ENCODE results near the gene ZCCHC8. TPM values are rescaled to one million over a fixed set of nuclear protein-coding genes. Genes with fewer than 3 reads are reported as not detected.

Gene ZCCHC8
- total RNA-seq, result 10 to 100 TPM; 41.3 to 45.3 TPM

DNA sequence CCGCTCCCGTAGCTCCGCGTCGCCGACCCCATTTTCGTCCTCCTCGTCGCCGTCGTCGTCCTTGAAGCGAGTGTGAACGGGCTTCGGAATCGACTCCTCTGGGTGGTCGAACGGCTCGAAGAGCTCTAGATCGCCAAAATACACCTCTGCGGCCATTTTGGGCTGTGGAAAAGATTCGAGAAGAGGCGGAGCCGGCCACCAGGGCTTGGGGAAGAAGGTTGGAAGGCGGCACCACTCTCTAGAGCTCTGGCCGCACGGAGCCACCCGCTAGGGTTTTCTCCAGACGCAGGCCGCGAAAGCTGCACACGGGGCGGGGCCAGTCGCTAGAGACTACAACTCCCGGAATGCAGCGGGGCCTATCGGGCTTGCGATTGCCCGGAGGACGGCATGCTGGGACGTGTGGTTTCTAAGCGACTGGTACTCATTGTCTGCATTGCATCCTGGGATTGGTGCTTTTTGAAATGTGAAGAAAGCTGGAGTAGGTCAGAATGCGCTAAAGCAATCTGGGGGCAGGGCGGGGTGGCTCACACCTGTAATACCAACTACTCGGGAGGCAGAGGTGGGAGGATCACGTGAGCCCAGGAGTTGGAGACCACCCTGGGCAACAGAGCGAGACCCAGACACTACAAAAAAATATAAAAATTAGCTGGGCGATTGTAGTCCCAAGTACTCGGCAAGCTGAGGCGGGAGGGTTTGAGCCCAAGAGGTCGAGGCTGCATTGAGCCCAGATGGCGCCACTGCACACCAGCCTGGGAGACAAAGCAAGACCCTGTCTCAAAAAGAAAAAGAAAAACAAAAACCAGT is at the start of gene ZCCHC8:
TSS of gene ZCCHC8 (minus strand) at position 248 of the 804 bp plus-strand sequence. CDS start at position 156, 92 bp downstream.
- Mint-ChIP-seq H3K27ac (peak within 1 kb of the TSS; percentile 99), H3K27me3 (ENCODE audit: low read depth) (no peaks in the 10 kb centered on the region), H3K4me3 (peak within 1 kb of the TSS; percentile 99), H3K36me3 (ENCODE audit: low read depth) (peaks cover 55% of the 10 kb centered on the region), H3K4me1 (ENCODE audit: low read depth) (peaks cover 34% of the 10 kb centered on the region), H3K9me3 (ENCODE audit: insufficient read depth) (no peaks in the 10 kb centered on the region)
- DNase-seq, result peak; percentile 99
- ATAC-seq, result peak; percentile 95
- ChIA-PET POLR2A (interaction anchor here (0.6 to 7.9 kb wide), 20 partner anchors 10 to 732 kb away, joined by 3 to 187 read pairs (median 4); partner anchors contain the start of genes DENR, DIABLO, KNTC1 and MPHOSPH9), CTCF (interaction anchor here (0.8 to 5.2 kb wide), 17 partner anchors 9 to 251 kb away, joined by 3 to 42 read pairs (median 5); partner anchors contain the start of genes DENR, KNTC1 and RSRC2)

DNA sequence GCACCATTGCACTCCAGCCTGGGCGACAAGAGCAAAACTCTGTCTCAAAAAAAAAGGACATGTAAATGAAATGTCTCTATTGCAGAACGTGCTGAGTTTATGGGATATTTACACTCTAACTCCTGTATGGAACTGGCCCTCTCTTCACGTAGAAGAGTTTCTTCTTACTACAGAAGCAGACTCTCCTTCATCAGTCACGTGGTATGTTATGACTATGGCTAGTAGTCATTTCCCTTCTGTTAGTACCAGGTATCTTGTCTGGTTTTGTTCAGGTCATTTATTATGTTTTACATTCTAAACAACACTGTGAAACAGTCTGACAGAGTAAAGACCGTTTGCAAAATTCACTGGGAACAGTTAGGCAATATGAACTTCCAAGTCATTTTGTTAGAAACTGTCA is 46.6 kb upstream of the ZCCHC8 start:
- ChIA-PET POLR2A (no interaction called here), CTCF (no interaction called here)
- H3K36me3 Mint-ChIP-seq (ENCODE audit: low read depth), result peaks cover 52% of the 10 kb centered on the region
- no peak for ATAC-seq
- DNase-seq, result no peak
- H3K27me3 Mint-ChIP-seq (ENCODE audit: low read depth), result no peaks in the 10 kb centered on the region
- no peaks in the 10 kb centered on the region for H3K9me3 Mint-ChIP-seq (ENCODE audit: insufficient read depth)
- no peak overlapping the region for H3K4me3 Mint-ChIP-seq
- no peak overlapping the region for H3K27ac Mint-ChIP-seq
- peaks cover 5% of the 10 kb centered on the region for H3K4me1 Mint-ChIP-seq (ENCODE audit: low read depth)

DNA sequence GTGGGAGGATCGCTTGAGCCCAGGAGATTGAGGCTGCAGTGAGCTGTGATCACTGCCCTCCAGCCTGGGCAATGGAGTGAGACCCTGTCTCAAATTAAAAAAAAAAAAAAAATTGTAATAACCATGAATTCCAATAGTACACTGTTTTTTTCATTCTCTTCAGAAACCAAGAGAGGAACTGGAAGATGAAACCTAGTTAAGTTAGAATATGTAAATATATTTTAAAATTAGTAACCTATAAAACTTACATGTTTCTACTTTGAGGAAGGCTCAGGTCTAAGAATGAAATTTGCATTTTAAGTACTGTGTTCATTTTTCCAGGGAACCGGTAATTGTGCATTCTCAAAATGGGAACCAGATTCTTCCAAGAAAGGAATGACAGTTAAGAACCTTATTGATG is 45.1 kb upstream of the ZCCHC8 start:
- H3K27me3 Mint-ChIP-seq (ENCODE audit: low read depth), result no peaks in the 10 kb centered on the region
- POLR2A ChIA-PET, result no interaction called here
- CTCF ChIA-PET, result no interaction called here

DNA sequence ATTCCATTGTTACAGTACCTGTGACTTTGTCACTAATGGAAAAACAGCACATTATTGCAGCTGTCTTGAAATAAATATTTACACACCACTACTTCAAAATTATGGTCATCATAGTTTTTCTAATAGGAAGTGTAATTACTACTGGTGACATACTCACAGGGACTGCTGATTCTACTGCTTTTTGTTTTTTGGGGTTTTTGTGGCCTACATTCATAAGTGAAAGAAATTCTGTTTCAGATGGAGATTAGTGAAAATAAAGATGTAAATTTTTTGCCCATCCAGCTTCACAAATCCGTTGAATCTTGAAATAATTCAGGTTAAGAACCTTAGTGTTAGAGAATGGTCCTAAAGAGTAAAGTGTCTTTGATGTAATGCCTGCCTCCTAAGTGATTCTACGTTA is 43.8 kb upstream of the ZCCHC8 start:
- Mint-ChIP-seq H3K36me3 (ENCODE audit: low read depth) (peaks cover 37% of the 10 kb centered on the region), H3K4me1 (ENCODE audit: low read depth) (peaks cover 5% of the 10 kb centered on the region), H3K4me3 (no peak overlapping the region), H3K27me3 (ENCODE audit: low read depth) (no peaks in the 10 kb centered on the region), H3K9me3 (ENCODE audit: insufficient read depth) (no peaks in the 10 kb centered on the region), H3K27ac (no peak overlapping the region)
- no peak for ATAC-seq
- ChIA-PET CTCF (no interaction called here), POLR2A (no interaction called here)
- no peak for DNase-seq

More for the DNA sequence above, 45.1 kb upstream of the ZCCHC8 start:
- Mint-ChIP-seq H3K27ac (no peak overlapping the region), H3K9me3 (ENCODE audit: insufficient read depth) (no peaks in the 10 kb centered on the region), H3K36me3 (ENCODE audit: low read depth) (peaks cover 48% of the 10 kb centered on the region), H3K4me3 (no peak overlapping the region), H3K4me1 (ENCODE audit: low read depth) (peaks cover 5% of the 10 kb centered on the region)
- DNase-seq, result no peak
- ATAC-seq, result no peak

DNA sequence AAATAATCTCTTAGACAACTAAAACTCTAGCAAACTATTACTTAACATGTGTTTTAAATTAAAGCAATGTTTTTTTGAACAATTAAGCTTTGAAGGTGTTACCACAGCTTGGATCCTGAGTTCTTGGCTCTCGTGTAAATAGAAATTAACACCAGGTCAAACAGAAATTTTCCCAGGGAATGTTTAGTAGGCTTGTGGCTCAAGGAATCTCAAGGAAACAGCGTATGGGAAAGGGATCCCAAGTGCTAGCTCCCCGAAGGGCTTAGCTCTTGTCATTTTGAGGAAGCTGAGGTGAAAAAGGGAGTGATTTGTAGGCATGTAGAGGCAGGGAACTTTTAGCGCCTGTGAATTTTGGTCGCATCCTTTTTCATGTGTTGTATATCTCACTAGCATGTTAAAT is 37.8 kb upstream of the ZCCHC8 start:
- Mint-ChIP-seq H3K9me3 (ENCODE audit: insufficient read depth) (no peaks in the 10 kb centered on the region), H3K27me3 (ENCODE audit: low read depth) (no peaks in the 10 kb centered on the region), H3K4me1 (ENCODE audit: low read depth) (peaks cover 2% of the 10 kb centered on the region), H3K36me3 (ENCODE audit: low read depth) (peaks cover 41% of the 10 kb centered on the region), H3K4me3 (no peak overlapping the region), H3K27ac (no peak overlapping the region)
- POLR2A ChIA-PET, result interaction anchor here (2.4 kb wide), 1 partner anchor 11 kb away, joined by 9 read pairs; the partner anchor contains the start of genes KNTC1 and RSRC2
- ATAC-seq (no peak), DNase-seq (no peak)
- CTCF ChIA-PET, result interaction anchor here (1.0 to 1.3 kb wide), 2 partner anchors 13 to 19 kb away, joined by 3 read pairs; no protein-coding TSS in a partner anchor

DNA sequence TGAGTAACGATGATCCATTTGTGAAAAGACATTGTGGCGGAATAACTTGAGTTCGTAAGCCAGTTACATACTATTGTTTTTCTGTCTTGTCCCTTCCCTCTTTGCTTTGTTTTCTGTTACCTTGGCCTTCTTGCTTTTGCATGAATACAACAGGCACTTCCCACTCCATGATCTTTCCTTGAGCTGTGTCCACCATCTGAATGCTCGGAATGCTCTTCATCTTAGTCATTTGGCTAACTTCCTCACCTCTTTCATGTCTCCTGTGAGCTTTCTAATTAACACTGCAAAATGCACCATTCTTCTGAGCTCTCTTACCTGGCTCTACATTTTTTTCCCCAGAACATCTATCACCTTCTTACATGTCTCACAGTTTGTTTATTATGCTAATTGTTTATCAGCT is 36.3 kb upstream of the ZCCHC8 start:
- Mint-ChIP-seq H3K9me3 (ENCODE audit: insufficient read depth) (no peaks in the 10 kb centered on the region), H3K27me3 (ENCODE audit: low read depth) (no peaks in the 10 kb centered on the region), H3K4me3 (no peak overlapping the region), H3K4me1 (ENCODE audit: low read depth) (peaks cover 4% of the 10 kb centered on the region), H3K27ac (no peak overlapping the region), H3K36me3 (ENCODE audit: low read depth) (peaks cover 40% of the 10 kb centered on the region)
- ChIA-PET CTCF (interaction anchor here (0.6 to 1.0 kb wide), 2 partner anchors 30 to 32 kb away, joined by 3 read pairs; no protein-coding TSS in a partner anchor), POLR2A (interaction anchor here (1.1 to 1.4 kb wide), 2 partner anchors 9 to 10 kb away, joined by 3 to 8 read pairs; partner anchors contain the start of genes KNTC1 and RSRC2)
- ATAC-seq (no peak), DNase-seq (no peak)

DNA sequence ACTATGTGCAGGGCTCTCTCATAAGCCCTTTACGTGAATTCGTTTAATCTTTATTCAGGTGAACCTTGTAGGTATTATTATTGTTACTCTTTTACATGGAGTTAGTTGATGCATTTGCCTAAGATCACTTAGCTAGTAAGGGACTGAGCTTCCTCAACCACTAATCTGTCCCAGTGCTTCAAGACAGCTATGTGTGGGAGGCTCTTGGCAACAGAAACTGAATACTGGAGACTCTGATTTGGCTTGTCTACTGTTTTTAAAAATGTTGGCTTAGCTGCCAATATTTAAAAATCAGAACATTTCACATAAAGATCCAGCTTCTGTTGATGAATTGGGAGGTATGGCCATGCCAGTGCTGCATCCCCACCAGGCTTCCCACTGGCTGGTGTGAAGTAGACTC is 33.1 kb upstream of the ZCCHC8 start:
- Mint-ChIP-seq H3K4me1 (ENCODE audit: low read depth) (peaks cover 18% of the 10 kb centered on the region), H3K36me3 (ENCODE audit: low read depth) (peaks cover 47% of the 10 kb centered on the region), H3K9me3 (ENCODE audit: insufficient read depth) (no peaks in the 10 kb centered on the region), H3K27me3 (ENCODE audit: low read depth) (no peaks in the 10 kb centered on the region), H3K27ac (no peak overlapping the region), H3K4me3 (no peak overlapping the region)
- ATAC-seq (no peak), DNase-seq (no peak)
- ChIA-PET CTCF (no interaction called here), POLR2A (interaction anchor here (0.8 kb wide), 2 partner anchors 14 to 76 kb away, joined by 3 read pairs; no protein-coding TSS in a partner anchor)

DNA sequence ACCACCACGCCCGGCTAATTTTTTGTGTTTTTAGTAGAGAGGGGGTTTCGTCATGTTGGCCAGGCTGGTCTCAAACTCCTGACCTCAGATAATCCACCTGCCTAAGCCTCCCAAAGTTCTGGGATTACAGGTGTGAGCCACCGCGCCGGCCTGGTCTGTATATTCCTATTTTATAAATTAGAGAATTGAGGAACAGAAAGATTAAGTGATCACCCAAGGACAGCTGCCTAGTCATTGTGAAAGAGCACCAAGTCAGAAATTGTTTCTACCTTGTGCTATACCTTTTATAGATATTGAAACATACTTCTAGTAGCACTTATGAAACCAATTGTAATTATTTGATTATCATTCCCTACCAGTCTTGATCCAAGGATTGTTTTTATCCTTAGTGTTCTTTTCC is 28.3 kb upstream of the ZCCHC8 start:
- ChIA-PET CTCF (no interaction called here), POLR2A (interaction anchor here (0.6 to 7.8 kb wide), 2 partner anchors 13 to 29 kb away, joined by 3 to 187 read pairs; partner anchors contain the start of gene ZCCHC8)
- ATAC-seq (no peak), DNase-seq (no peak)
- Mint-ChIP-seq H3K27ac (no peak overlapping the region), H3K9me3 (ENCODE audit: insufficient read depth) (no peaks in the 10 kb centered on the region), H3K4me3 (peak overlapping the region; percentile 5), H3K4me1 (ENCODE audit: low read depth) (peaks cover 23% of the 10 kb centered on the region), H3K27me3 (ENCODE audit: low read depth) (no peaks in the 10 kb centered on the region), H3K36me3 (ENCODE audit: low read depth) (peaks cover 48% of the 10 kb centered on the region)

DNA sequence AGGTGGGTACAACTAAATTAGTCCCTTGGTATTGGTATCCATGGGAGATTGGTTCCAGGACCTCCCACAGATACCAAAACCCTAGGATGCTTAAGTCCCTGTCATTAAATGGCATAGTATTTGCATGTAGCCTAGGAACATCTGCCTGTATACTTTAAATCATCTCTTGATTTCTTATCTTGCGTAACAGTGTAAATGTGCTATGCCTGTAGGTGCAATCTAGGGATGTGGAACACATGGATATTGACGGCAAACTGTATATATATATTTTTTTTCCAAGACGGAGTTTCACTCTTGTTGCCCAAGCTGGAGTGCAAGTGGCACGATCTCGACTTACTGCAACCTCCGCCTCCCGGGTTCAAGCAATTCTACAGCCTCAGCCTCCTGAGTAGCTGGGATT is 27.9 kb upstream of the ZCCHC8 start:
- Mint-ChIP-seq H3K4me1 (ENCODE audit: low read depth) (peaks cover 27% of the 10 kb centered on the region), H3K9me3 (ENCODE audit: insufficient read depth) (no peaks in the 10 kb centered on the region), H3K27ac (no peak overlapping the region), H3K4me3 (peak overlapping the region; percentile 5), H3K27me3 (ENCODE audit: low read depth) (no peaks in the 10 kb centered on the region), H3K36me3 (ENCODE audit: low read depth) (peaks cover 51% of the 10 kb centered on the region)
- ChIA-PET POLR2A (interaction anchor here (0.6 to 7.8 kb wide), 4 partner anchors 9 to 224 kb away, joined by 3 to 187 read pairs (median 5); partner anchors contain the start of genes DENR and ZCCHC8), CTCF (interaction anchor here (1.7 to 3.2 kb wide), 2 partner anchors 28 to 129 kb away, joined by 6 to 14 read pairs; partner anchors contain the start of gene ZCCHC8)
- DNase-seq (no peak), ATAC-seq (no peak)

DNA sequence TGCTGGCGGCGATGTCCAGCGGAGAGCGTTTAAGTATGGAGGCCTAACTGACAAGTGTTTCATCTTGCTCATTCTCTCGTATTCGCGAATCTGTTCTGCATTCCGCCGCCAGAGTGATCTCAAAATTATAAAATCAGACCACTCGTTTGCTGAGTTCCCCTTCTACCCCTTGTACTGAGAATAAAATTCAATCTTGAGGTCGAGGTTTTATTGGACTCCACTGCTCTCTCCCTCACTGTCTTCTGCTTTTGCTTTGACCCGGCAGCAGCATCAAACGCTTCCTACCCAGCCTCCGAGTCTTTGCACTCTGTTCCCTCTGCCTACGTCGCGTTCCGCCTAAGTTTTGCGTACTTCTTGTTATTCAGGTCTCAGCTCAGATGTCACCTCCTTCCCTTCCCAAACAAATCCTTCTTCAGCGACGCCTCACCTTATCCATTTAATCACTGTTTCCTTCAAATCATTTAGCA is 26.8 kb upstream of the ZCCHC8 start:
- ChIA-PET CTCF (interaction anchor here (1.7 to 3.2 kb wide), 2 partner anchors 27 to 128 kb away, joined by 6 to 14 read pairs; partner anchors contain the start of gene ZCCHC8), POLR2A (interaction anchor here (0.6 to 7.8 kb wide), 21 partner anchors 10 to 1521 kb away, joined by 3 to 187 read pairs (median 7); partner anchors contain the start of genes DENR, DIABLO, MPHOSPH9 and MTRFR)
- Mint-ChIP-seq H3K36me3 (ENCODE audit: low read depth) (peaks cover 53% of the 10 kb centered on the region), H3K4me3 (no peak overlapping the region), H3K9me3 (ENCODE audit: insufficient read depth) (no peaks in the 10 kb centered on the region), H3K27me3 (ENCODE audit: low read depth) (no peaks in the 10 kb centered on the region), H3K4me1 (ENCODE audit: low read depth) (peaks cover 33% of the 10 kb centered on the region), H3K27ac (no peak overlapping the region)
- peak; percentile 54 for DNase-seq
- ATAC-seq, result peak; percentile 5

DNA sequence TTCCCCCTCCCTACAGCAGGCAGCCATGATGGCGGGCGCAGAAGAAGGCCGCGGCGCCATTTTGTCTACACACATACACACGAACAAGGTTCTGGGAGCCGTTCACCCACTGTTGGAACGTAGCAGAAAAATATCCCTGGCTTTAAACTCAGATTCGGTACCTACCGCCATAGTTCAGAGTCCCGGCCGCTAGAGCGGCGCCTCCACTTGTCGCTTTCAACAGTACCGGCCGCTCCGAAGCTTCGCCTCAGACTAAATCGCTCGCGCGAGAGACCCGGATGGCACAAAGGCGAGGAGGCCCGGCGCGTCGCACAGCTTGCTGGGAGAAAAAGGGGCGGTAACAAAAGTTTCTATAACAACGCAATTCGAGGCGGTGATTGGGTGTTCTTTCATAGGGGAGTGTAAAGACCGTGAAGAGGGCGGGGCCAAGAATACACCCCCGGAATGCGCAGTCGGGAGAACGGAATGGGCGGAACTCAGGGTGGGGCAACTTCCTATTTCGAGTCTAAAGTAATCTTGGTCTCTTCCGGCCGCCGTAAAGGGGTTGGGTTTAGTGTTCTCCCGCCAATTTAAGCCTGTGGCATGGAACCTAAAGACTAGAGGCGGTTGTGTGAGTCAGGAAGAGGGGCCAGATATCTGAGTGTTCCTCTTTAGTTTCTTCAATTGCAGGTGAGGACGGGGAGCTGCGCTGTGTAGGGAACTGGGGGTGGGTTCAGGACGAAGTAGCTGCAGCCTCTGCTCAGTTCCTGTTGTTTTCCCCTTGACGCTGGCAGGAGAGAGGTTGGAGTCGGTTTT is 26.1 kb upstream of the ZCCHC8 start, which contains the start of the genes KNTC1 and RSRC2:
TSS of gene KNTC1 (plus strand) at position 567 of the 795 bp plus-strand sequence. CDS start 2,815 bp downstream, outside the sequence.
TSS of gene RSRC2 (minus strand) at position 254 of the 795 bp plus-strand sequence. CDS start at position 171, 83 bp downstream.
- CTCF ChIA-PET, result interaction anchor here (1.2 to 3.2 kb wide), 6 partner anchors 10 to 127 kb away, joined by 3 to 14 read pairs (median 5); partner anchors contain the start of gene ZCCHC8
- Mint-ChIP-seq H3K9me3 (ENCODE audit: insufficient read depth) (no peaks in the 10 kb centered on the region), H3K36me3 (ENCODE audit: low read depth) (peaks cover 57% of the 10 kb centered on the region)

More for the DNA sequence above, 26.1 kb upstream of the ZCCHC8 start, which contains the start of the genes KNTC1 and RSRC2:
- H3K27ac Mint-ChIP-seq, result no peak within 1 kb of the TSS
- peak; percentile 100 for DNase-seq
- ATAC-seq, result peak; percentile 94
- peaks cover 39% of the 10 kb centered on the region for H3K4me1 Mint-ChIP-seq (ENCODE audit: low read depth)
- no peak within 1 kb of the TSS for H3K4me3 Mint-ChIP-seq
- H3K27me3 Mint-ChIP-seq (ENCODE audit: low read depth), result no peaks in the 10 kb centered on the region
- POLR2A ChIA-PET, result interaction anchor here (0.5 to 7.8 kb wide), 26 partner anchors 10 to 1075 kb away, joined by 3 to 187 read pairs (median 4); partner anchors contain the start of genes DDX55, DENR, DIABLO and MPHOSPH9

All from activated CD8-positive, alpha-beta T cell treated with anti-CD3 and anti-CD28 coated beads, Interleukin-2, amount 10 ng/mL, durations not matched to agents 7 days and 5 days (primary cell).